ENCODE results near the gene VSIG2.
A peak's percentile ranks its signal among the peaks of the same experiment; 100 is the strongest.

The VSIG2 gene

DNA sequence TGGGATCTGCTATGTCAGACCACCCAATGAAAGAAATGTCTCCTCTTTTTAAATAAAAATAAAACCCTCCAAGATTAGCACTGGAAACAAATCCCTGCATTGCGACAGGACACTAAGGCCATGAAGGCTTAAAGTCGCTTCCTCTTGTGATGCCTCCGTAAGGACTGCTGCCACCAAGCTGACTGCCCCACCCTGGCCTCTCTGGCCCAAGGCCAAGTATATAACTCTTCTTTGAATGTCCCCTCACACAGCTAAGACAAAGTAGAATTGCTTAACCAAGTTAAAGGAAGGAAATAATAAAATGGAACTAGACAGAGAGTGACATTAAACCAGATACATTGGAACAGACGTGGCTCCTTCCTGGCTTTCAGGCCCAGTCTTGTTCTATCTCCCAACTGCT is 19.8 kb downstream of the VSIG2 start:
- H3K9me3 ChIP-seq (ENCODE audit: insufficient read depth, low read depth, low read length) = no peaks in the 10 kb centered on the region
- peaks cover 7% of the 10 kb centered on the region; the same call in 1 of the 2 replicates for H3K4me1 ChIP-seq (ENCODE audit: insufficient read depth, low read length)
- no peaks in the 10 kb centered on the region for H3K36me3 ChIP-seq (ENCODE audit: insufficient read depth, low read length)
- H3K4me3 ChIP-seq (ENCODE audit: low read length) = no peak overlapping the region
- 92% methylated on average over 4 of the region's 4 CpGs for WGBS
- H3K27ac ChIP-seq (ENCODE audit: low read depth, low read length) = no peak overlapping the region
- peaks cover 31% of the 10 kb centered on the region for H3K27me3 ChIP-seq (ENCODE audit: insufficient read depth, low read length)
- H3K9ac ChIP-seq (ENCODE audit: low read depth, low read length) = no peak overlapping the region

DNA sequence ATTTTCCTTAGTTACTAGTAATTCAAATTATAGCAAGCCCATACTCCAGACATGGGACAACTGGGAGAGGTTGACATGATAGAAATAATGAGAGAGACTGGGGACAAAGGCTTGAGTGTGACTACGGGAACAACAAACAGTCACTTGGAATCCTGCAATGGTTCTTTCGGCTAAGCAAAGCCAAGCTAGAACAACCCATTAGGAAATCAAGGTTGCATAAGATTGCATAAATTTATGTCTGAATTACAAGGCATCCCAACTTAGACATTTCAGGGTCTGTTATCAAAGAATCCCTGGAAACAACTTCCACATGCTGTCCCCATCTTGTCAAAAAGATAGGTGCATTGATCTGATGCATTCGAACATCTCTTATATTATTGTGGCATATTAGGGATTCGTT is 22.5 kb downstream of the VSIG2 start:
- Histone ChIP-seq H3K27ac (ENCODE audit: low read depth, low read length) (no peak overlapping the region), H3K4me3 (ENCODE audit: low read length) (no peak overlapping the region), H3K9me3 (ENCODE audit: insufficient read depth, low read depth, low read length) (no peaks in the 10 kb centered on the region), H3K36me3 (ENCODE audit: insufficient read depth, low read length) (no peaks in the 10 kb centered on the region), H3K9ac (ENCODE audit: low read depth, low read length) (no peak overlapping the region), H3K27me3 (ENCODE audit: insufficient read depth, low read length) (peaks cover 17% of the 10 kb centered on the region), H3K4me1 (ENCODE audit: insufficient read depth, low read length) (peaks cover 24% of the 10 kb centered on the region)
- 96% methylated on average over 3 of the region's 4 CpGs for WGBS

DNA sequence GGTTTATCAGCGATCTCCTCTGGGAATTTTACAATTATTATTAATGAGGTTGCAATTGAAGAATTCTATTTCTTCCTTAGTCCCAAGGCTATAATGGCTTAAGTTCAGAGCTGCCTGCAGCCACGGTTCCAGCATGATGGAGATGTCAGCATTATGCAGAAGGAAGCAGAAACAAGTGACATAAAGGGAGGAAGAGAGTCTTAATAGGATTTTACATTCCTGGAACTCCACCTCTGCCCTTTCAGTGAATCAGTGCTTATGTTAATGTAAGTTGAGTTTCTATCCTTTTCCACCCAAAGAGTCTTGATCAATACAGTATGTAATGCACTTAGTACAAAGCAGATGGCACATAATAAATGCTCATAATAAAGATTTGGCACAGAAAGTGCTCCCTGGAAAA is 23.9 kb downstream of the VSIG2 start:
- Histone ChIP-seq H3K9ac (ENCODE audit: low read depth, low read length) (no peak overlapping the region), H3K4me3 (ENCODE audit: low read length) (no peak overlapping the region), H3K27ac (ENCODE audit: low read depth, low read length) (no peak overlapping the region), H3K27me3 (ENCODE audit: insufficient read depth, low read length) (peaks cover 26% of the 10 kb centered on the region), H3K9me3 (ENCODE audit: insufficient read depth, low read depth, low read length) (no peaks in the 10 kb centered on the region), H3K36me3 (ENCODE audit: insufficient read depth, low read length) (no peaks in the 10 kb centered on the region), H3K4me1 (ENCODE audit: insufficient read depth, low read length) (peaks cover 24% of the 10 kb centered on the region)
- 95% methylated on average over 2 of the region's 2 CpGs for WGBS

DNA sequence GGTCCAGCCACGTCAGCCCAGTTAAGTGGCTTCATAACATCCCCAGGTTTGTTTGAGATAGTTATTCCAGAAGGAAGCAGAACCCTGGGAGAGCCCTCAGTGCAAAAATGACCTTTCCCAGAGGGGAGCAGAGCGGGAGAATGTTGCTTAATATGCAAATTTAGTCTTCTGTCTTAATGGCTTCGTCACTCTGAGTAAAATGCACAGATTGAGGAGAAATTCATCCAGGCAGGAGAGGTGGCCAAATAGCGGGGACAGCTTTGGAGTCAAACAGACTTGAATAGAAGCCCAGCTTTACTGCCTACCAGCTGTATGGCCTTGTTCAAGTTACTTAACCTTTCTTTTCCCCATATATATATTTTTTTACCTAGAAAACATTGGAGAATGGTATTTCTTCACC is 24.6 kb downstream of the VSIG2 start:
- Histone ChIP-seq H3K36me3 (ENCODE audit: insufficient read depth, low read length) (no peaks in the 10 kb centered on the region), H3K4me3 (ENCODE audit: low read length) (no peak overlapping the region), H3K9me3 (ENCODE audit: insufficient read depth, low read depth, low read length) (no peaks in the 10 kb centered on the region), H3K27me3 (ENCODE audit: insufficient read depth, low read length) (peaks cover 33% of the 10 kb centered on the region), H3K4me1 (ENCODE audit: insufficient read depth, low read length) (peaks cover 24% of the 10 kb centered on the region), H3K9ac (ENCODE audit: low read depth, low read length) (no peak overlapping the region), H3K27ac (ENCODE audit: low read depth, low read length) (no peak overlapping the region)
- WGBS = 60% methylated on average over 4 of the region's 4 CpGs

DNA sequence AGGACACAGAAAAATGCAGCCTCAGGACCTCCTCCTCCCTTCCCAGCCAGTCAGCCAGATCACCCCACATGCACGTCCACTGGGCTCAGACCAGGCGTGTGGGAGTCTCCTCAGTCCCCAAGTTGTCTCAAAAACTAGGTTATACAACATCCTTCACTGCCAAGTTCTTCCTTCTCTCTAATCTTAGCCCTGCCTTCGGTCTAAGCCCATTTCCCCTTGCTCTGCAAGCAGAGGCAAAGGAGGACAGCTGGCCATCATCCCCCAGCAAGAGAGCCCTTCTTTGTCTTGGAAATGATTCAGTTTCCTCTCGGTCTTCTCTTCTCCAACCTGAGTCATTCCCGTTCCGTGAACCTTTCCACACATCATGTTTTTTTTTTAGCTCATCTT is 26.3 kb downstream of the VSIG2 start:
- no peaks in the 10 kb centered on the region for H3K36me3 ChIP-seq (ENCODE audit: insufficient read depth, low read length)
- H3K27ac ChIP-seq (ENCODE audit: low read depth, low read length) = no peak overlapping the region
- H3K4me1 ChIP-seq (ENCODE audit: insufficient read depth, low read length) = peaks cover 24% of the 10 kb centered on the region
- peaks cover 50% of the 10 kb centered on the region for H3K27me3 ChIP-seq (ENCODE audit: insufficient read depth, low read length)
- H3K9ac ChIP-seq (ENCODE audit: low read depth, low read length) = no peak overlapping the region
- 0 out of 2 replicates have a peak overlapping the region, but pooled peaks have one; percentile 5 for H3K4me3 ChIP-seq (ENCODE audit: low read length)
- H3K9me3 ChIP-seq (ENCODE audit: insufficient read depth, low read depth, low read length) = no peaks in the 10 kb centered on the region
- 27% methylated on average over 6 of the region's 6 CpGs for WGBS

DNA sequence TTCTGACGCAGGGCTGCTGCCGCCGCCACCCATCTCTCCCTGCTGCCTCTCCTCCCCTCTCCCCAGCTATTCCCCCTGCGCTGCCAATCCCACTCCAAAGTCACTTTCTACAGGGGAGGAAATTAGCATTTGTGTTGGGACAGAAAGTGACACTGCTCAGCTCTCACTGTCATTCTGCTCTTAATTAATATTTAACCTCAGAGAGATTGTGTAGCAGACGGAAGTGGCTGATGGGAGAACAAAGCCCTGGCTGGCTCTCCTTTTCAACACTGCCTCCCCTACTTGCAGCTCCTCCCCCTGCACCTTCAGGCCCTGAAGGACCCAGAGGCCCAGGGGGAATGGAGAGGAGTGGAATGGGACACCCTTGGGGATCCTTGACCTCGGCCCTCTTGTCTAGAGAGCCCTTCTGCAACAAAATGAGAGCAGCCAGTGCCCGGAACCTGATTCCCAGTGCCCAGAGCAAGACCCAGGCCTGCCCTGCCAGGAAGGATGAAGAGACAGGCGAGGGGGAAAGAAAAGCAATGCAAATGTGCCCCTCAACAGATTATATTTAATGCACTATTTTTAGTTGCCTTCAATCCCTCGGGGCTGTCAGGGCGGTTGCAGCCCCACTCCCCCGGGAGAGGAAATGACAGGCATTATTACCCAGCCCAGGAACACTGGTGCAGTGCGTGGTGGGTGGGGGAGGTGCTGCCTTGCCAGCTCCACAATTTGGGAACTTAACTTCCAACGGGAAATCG is 26.9 kb downstream of the VSIG2 start:
- Histone ChIP-seq H3K36me3 (ENCODE audit: insufficient read depth, low read length) (no peaks in the 10 kb centered on the region), H3K9ac (ENCODE audit: low read depth, low read length) (no peak overlapping the region), H3K9me3 (ENCODE audit: insufficient read depth, low read depth, low read length) (no peaks in the 10 kb centered on the region), H3K27me3 (ENCODE audit: insufficient read depth, low read length) (peaks cover 56% of the 10 kb centered on the region), H3K4me3 (ENCODE audit: low read length) (no peak overlapping the region), H3K4me1 (ENCODE audit: insufficient read depth, low read length) (peaks cover 24% of the 10 kb centered on the region), H3K27ac (ENCODE audit: low read depth, low read length) (no peak overlapping the region)
- WGBS = 42% methylated on average over 12 of the region's 14 CpGs

DNA sequence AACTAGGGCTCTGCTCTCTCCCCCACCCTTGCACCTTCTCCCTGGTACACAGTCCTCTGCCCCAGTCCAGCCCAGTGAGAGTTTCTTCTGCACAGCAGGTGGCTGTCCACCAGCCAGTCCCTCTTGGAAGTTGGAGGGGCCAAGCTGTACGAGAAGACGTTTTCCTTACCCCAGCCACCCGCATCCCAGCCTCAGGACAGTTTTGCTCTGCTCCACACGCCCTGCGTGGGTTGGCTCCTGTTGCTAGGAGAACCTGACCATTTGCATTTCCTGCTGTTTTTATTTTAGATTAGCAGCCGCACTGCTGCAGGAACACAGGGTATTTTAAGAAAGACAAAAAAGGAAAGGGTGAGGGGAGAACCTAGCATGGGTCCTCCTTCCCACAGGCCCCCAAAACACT is 29.9 kb downstream of the VSIG2 start:
- Histone ChIP-seq H3K9ac (ENCODE audit: low read depth, low read length) (no peak overlapping the region), H3K27me3 (ENCODE audit: insufficient read depth, low read length) (peaks cover 86% of the 10 kb centered on the region), H3K36me3 (ENCODE audit: insufficient read depth, low read length) (no peaks in the 10 kb centered on the region), H3K4me1 (ENCODE audit: insufficient read depth, low read length) (peaks cover 26% of the 10 kb centered on the region), H3K9me3 (ENCODE audit: insufficient read depth, low read depth, low read length) (no peaks in the 10 kb centered on the region), H3K27ac (ENCODE audit: low read depth, low read length) (no peak overlapping the region), H3K4me3 (ENCODE audit: low read length) (no peak overlapping the region)
- WGBS = 59% methylated on average over 6 of the region's 6 CpGs

DNA sequence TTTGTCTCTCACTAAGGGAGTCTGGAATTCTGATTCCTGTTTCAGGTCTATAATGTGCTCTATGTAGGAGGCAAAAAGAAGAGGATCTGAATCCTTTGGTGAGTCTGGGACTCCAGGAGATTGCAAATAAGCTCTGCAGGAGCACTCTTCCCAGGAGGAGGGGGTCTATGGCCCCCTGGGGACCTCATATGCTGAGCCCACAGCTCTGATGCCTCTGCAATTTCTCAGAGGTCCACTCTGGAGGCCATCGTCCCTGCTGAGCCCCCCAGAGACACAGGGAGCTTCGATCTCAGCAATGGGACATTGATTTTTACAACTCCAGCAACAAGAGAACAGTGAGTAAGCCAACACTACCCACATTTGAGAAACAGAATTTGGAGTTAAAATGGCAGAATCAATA is 32.5 kb downstream of the VSIG2 start:
- Histone ChIP-seq H3K36me3 (ENCODE audit: insufficient read depth, low read length) (no peaks in the 10 kb centered on the region), H3K9ac (ENCODE audit: low read depth, low read length) (no peak overlapping the region), H3K27me3 (ENCODE audit: insufficient read depth, low read length) (peaks cover 100% of the 10 kb centered on the region), H3K4me3 (ENCODE audit: low read length) (no peak overlapping the region), H3K27ac (ENCODE audit: low read depth, low read length) (no peak overlapping the region), H3K4me1 (ENCODE audit: insufficient read depth, low read length) (peaks cover 9% of the 10 kb centered on the region; the same call in 1 of the 2 replicates), H3K9me3 (ENCODE audit: insufficient read depth, low read depth, low read length) (no peaks in the 10 kb centered on the region)
- WGBS = 42% methylated on average over 2 of the region's 2 CpGs

DNA sequence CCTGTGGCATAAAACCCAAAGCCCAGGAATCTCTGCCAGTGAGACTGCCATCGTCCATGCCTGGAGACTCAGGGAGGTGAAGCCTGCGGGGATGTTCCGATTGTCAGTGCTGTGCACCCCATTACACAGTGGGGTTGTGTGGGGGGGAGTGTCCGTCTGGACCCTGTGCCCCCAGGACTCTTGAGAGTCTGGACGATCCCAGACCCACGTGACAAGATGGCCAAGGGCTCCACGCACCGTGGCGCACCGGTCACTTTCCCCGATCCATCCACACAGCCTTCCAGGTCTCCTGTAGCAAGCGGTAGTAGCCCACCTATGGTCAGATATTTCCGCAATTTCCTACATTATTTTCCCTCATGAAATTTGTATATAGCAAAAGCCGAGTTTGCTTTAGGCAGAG is 33.3 kb downstream of the VSIG2 start:
- H3K9ac ChIP-seq (ENCODE audit: low read depth, low read length) = no peak overlapping the region
- peaks cover 9% of the 10 kb centered on the region; the same call in 1 of the 2 replicates for H3K4me1 ChIP-seq (ENCODE audit: insufficient read depth, low read length)
- no peaks in the 10 kb centered on the region for H3K36me3 ChIP-seq (ENCODE audit: insufficient read depth, low read length)
- WGBS = 31% methylated on average over 14 of the region's 14 CpGs
- H3K9me3 ChIP-seq (ENCODE audit: insufficient read depth, low read depth, low read length) = no peaks in the 10 kb centered on the region
- H3K27ac ChIP-seq (ENCODE audit: low read depth, low read length) = no peak overlapping the region
- peaks cover 100% of the 10 kb centered on the region for H3K27me3 ChIP-seq (ENCODE audit: insufficient read depth, low read length)
- H3K4me3 ChIP-seq (ENCODE audit: low read length) = peak overlapping the region; percentile 54; the same call in 1 of the 2 replicates

DNA sequence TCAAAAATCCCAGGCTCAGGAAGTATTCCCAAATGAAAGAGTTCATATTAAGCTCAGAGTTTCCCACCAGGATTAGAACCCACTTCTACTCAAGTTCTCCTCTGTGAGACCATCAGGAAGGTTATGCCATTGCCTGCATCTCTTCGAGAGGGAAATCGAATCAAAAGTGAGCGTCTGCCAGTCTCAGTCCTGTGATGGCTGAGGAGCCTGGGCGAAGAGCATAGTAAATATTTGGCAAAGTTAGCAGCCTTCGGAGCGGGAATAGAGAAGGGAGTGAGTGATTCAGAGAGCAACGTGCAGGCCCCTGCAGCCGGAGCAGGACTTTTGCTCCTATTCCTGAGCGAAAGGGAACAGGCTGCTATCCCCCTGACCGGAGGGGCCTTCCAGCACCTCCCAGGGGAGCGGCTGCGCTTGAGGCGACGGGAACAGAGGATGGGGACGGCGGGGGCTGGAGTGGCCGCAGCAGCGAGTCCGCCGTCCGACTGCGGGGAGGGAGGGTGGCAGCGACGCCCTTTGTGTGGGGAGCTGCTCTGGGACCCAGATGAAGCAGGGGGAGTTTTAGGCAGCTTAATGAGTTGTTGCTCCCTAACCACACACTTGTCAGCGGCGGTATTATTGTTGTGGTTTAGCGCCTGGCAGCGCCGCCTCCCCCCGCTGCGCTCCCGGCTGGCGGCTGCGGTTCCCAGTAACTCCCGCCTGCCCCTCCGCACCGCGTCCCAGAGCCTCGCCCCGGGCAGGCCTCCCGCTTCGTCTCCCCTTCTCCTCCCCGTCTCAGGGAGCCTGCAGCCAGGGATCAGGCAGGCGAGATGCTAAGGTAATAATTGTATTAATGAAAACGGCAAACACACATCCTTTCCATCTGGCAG is 34.0 kb downstream of the VSIG2 start:
- Histone ChIP-seq H3K9ac (ENCODE audit: low read depth, low read length) (no peak overlapping the region), H3K4me1 (ENCODE audit: insufficient read depth, low read length) (peaks cover 9% of the 10 kb centered on the region; the same call in 1 of the 2 replicates), H3K4me3 (ENCODE audit: low read length) (peak overlapping the region; percentile 54), H3K9me3 (ENCODE audit: insufficient read depth, low read depth, low read length) (no peaks in the 10 kb centered on the region), H3K27ac (ENCODE audit: low read depth, low read length) (no peak overlapping the region), H3K36me3 (ENCODE audit: insufficient read depth, low read length) (no peaks in the 10 kb centered on the region), H3K27me3 (ENCODE audit: insufficient read depth, low read length) (peaks cover 94% of the 10 kb centered on the region)
- 2% methylated on average over 42 of the region's 45 CpGs for whole genome bisulfite sequencing

DNA sequence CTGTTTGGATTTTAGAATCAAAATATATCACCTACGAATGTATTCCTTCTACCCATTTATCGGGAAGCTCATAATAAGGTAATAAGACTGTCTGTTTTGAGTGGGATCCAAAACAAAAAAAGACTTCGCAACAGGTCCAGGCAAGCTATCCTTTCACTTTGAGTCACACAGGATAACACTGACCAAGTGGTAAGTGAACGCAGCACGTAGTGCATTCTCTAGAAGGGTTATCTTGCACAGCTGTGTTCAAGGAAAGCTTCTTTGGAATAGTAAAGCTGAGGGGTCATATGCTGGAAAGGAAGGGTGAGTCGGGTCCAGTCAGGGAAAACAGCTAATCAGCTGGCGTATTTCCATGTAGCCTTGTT is 34.7 kb downstream of the VSIG2 start:
- Histone ChIP-seq H3K9me3 (ENCODE audit: insufficient read depth, low read depth, low read length) (no peaks in the 10 kb centered on the region), H3K36me3 (ENCODE audit: insufficient read depth, low read length) (no peaks in the 10 kb centered on the region), H3K9ac (ENCODE audit: low read depth, low read length) (no peak overlapping the region), H3K27ac (ENCODE audit: low read depth, low read length) (no peak overlapping the region), H3K4me3 (ENCODE audit: low read length) (peak overlapping the region; percentile 54), H3K27me3 (ENCODE audit: insufficient read depth, low read length) (peaks cover 88% of the 10 kb centered on the region), H3K4me1 (ENCODE audit: insufficient read depth, low read length) (peaks cover 9% of the 10 kb centered on the region; the same call in 1 of the 2 replicates)
- WGBS = 61% methylated on average over 6 of the region's 7 CpGs
